Activated CD8-positive, alpha-beta memory T cell treated with anti-CD3 and anti-CD28 coated beads, Interleukin-2, amount 10 ng/mL, durations not matched to agents 7 days and 5 days (primary cell): ENCODE results near the gene NTRK3. TPM values are rescaled to one million over a fixed set of nuclear protein-coding genes. Genes with fewer than 3 reads are reported as not detected.

Source experiments
- ATAC-seq: fragments of 150-1000 bp; cut with Tn5 transposase; one replicate; pipeline ENCODE4 v1.10.0; 2021; ENCODE audit warnings: moderate library complexity
- CTCF ChIA-PET: fragments of 350-600 bp; sonication (Branson Sonifier 250); formaldehyde crosslinking; loops from one replicate; lab custom pipeline; 2021; ENCODE audit warnings: antibody characterized with exemption; lab: Charles Lee
- DNase-seq: peaks from one replicate; pipeline ENCODE4 v3.0.0-alpha.2; 2020
- H3K27ac Mint-ChIP-seq: one replicate; pipeline ENCODE4 v1.8.0; 2021; ENCODE audit warnings: mild to moderate bottlenecking, mixed read lengths
- H3K27me3 Mint-ChIP-seq: one replicate; pipeline ENCODE4 v1.8.0; 2021; ENCODE audit warnings: mixed read lengths
- H3K36me3 Mint-ChIP-seq: one replicate; pipeline ENCODE4 v1.8.0; 2021; ENCODE audit warnings: mild to moderate bottlenecking, mixed read lengths
- H3K4me1 Mint-ChIP-seq: one replicate; pipeline ENCODE4 v1.8.0; 2021; ENCODE audit warnings: mixed read lengths
- H3K4me3 Mint-ChIP-seq: one replicate; pipeline ENCODE4 v1.8.0; 2021; ENCODE audit warnings: mild to moderate bottlenecking, moderate library complexity, mixed read lengths
- H3K9me3 Mint-ChIP-seq: one replicate; pipeline ENCODE4 v1.8.0; 2022; ENCODE audit warnings: low read depth, mixed read lengths
- total RNA-seq, 2 experiments: library from RNA; stranded (reverse); gene quantifications; one replicate each; pipeline ENCODE4 v1.2.3, GENCODE V29; 2021

The NTRK3 gene
- total RNA-seq, 2 experiments from 2014 or later = not detected

DNA sequence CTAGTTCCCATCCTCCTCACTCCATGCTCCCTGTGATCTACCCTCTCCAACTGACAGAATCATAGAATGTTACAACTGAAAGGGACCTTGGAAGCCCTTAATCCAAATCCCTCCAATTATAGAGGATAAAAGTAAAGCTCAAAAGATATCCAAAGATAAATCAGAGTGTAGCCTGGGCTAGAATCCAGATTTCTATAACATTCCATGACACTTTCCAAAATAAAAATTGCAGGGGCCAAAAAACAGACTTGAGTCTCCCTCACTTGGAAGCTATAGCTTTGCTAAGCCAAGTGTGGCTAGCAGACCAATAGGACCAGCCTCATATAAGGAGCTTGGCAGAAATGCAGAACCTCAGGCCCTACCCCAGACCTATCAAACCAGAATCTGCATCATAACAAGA, 148.1 kb downstream of the NTRK3 start:
- DNase-seq (no peak), ATAC-seq (no peak)
- no peaks in the 10 kb centered on the region for H3K9me3 Mint-ChIP-seq
- no peaks in the 10 kb centered on the region for H3K27me3 Mint-ChIP-seq
- no peaks in the 10 kb centered on the region for H3K36me3 Mint-ChIP-seq
- no peak overlapping the region for H3K27ac Mint-ChIP-seq
- no peak overlapping the region for H3K4me3 Mint-ChIP-seq
- CTCF ChIA-PET = no interaction called here
- H3K4me1 Mint-ChIP-seq = no peaks in the 10 kb centered on the region

GRCh38 chr15:88106074-88106473, 150.5 kb downstream of the NTRK3 start:
- H3K4me3 Mint-ChIP-seq = no peak overlapping the region
- no peak overlapping the region for H3K27ac Mint-ChIP-seq
- H3K36me3 Mint-ChIP-seq = no peaks in the 10 kb centered on the region
- DNase-seq (no peak), ATAC-seq (no peak)
- CTCF ChIA-PET = no interaction called here
- H3K27me3 Mint-ChIP-seq = no peaks in the 10 kb centered on the region
- no peaks in the 10 kb centered on the region for H3K4me1 Mint-ChIP-seq
- H3K9me3 Mint-ChIP-seq = no peaks in the 10 kb centered on the region

- CTCF ChIA-PET = no interaction called here
- no peaks in the 10 kb centered on the region for H3K27me3 Mint-ChIP-seq
Measured at GRCh38 chr15:88104357-88104756, 152.2 kb downstream of the NTRK3 start.

DNA sequence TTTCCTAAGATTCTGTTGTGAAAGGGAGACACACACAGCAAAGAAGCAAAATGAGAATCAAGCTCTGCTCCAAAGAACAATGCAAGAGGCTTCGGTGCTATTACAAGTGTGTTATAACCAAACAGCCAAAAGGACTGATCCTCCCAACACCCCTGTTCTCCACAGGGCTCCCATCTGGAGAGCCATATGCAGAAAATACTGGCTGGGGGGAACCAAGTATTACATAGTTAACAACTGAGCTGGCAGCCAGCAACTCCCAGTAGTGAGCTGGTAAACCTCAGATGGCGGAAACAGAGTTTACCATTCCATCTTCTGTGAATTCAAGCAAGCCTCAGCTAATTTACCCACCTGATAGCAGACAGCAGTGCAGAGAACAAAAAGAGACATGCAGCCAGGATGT, 156.4 kb downstream of the NTRK3 start:
- Mint-ChIP-seq H3K4me3 (no peak overlapping the region), H3K9me3 (no peaks in the 10 kb centered on the region), H3K27ac (no peak overlapping the region), H3K27me3 (no peaks in the 10 kb centered on the region), H3K36me3 (no peaks in the 10 kb centered on the region), H3K4me1 (no peaks in the 10 kb centered on the region)
- ATAC-seq (no peak), DNase-seq (no peak)
- CTCF ChIA-PET = no interaction called here

More at GRCh38 chr15:88104357-88104756, 152.2 kb downstream of the NTRK3 start:
- no peak overlapping the region for H3K27ac Mint-ChIP-seq
- H3K9me3 Mint-ChIP-seq = no peaks in the 10 kb centered on the region
- H3K36me3 Mint-ChIP-seq = no peaks in the 10 kb centered on the region
- ATAC-seq = no peak
- no peak for DNase-seq
- no peak overlapping the region for H3K4me3 Mint-ChIP-seq
- no peaks in the 10 kb centered on the region for H3K4me1 Mint-ChIP-seq

DNA sequence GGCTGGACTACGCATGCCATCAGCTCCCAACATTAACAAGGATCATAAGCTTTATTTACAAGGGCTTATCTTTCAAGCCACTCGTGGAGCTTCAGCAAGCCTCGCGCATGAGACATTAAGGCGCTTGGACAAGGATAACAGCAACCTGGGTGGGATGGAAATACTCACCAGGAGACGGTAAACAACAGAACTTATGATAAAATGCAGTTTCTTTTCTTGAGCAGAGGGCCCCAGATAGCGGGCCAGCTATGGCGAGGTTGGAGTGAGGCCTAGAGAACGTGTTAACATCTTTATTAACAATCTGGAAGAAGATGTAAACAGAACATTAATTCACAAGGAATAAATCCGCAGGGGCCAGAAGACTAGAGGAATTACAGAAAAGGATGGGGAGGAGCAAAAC, 158.2 kb downstream of the NTRK3 start:
- Mint-ChIP-seq H3K36me3 (no peaks in the 10 kb centered on the region), H3K4me1 (no peaks in the 10 kb centered on the region), H3K27ac (no peak overlapping the region), H3K4me3 (no peak overlapping the region), H3K9me3 (no peaks in the 10 kb centered on the region), H3K27me3 (no peaks in the 10 kb centered on the region)
- CTCF ChIA-PET = no interaction called here
- DNase-seq (no peak), ATAC-seq (no peak)

- Mint-ChIP-seq H3K4me1 (no peaks in the 10 kb centered on the region), H3K9me3 (no peaks in the 10 kb centered on the region), H3K27ac (no peak overlapping the region), H3K27me3 (no peaks in the 10 kb centered on the region), H3K36me3 (no peaks in the 10 kb centered on the region), H3K4me3 (no peak overlapping the region)
- ATAC-seq (no peak), DNase-seq (no peak)
- CTCF ChIA-PET = no interaction called here
Measured at GRCh38 chr15:88091444-88092016, 165.0 kb downstream of the NTRK3 start.

DNA sequence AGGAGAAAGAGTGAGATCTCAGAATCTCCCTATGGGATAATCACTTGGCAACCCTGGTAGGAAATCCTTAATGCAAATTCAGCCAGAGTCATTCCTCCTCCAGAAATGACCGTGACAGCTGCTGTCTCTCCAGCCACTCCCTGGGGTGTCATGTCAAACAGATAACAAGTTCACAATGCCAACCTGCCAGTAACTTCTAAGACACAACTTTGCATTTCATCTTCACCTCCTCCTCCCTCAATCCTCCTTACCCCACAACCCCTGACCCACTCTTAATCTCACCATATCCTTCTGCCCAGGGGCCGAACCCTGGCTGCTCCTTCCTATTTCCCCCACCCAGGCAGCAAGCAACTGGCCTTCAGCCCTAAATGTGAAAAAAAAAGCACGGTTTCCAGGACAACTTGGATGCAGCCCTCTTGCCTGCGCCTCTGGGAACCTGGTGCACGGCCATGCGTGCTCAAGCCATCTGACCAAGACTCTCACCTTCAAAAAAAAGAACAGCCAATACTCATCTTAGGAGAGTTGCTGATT, 166.0 kb downstream of the NTRK3 start:
- Mint-ChIP-seq H3K4me3 (no peak overlapping the region), H3K27ac (no peak overlapping the region), H3K36me3 (no peaks in the 10 kb centered on the region), H3K27me3 (no peaks in the 10 kb centered on the region), H3K4me1 (no peaks in the 10 kb centered on the region), H3K9me3 (no peaks in the 10 kb centered on the region)
- no peak for DNase-seq
- CTCF ChIA-PET = no interaction called here
- no peak for ATAC-seq

DNA sequence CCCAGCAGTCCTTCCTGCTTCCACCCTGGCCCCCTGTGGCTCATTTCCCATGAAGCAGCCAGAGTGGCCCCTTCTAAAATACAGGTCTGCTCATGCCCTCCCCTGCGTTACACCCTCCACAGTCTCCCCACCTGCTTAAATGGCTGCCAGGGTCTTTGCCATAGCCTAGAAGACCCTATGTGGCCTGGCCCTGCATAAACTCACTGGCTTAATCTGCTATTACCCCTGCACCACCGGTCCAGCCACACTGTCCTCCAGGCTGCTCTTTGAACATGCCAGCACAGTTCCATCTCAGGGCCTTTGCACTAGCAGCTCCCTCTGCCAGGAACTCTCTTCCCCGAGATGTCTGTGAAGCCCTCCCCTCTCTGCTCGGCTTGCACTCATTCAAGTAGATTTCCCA, 166.8 kb downstream of the NTRK3 start:
- Mint-ChIP-seq H3K27ac (no peak overlapping the region), H3K4me3 (no peak overlapping the region), H3K9me3 (no peaks in the 10 kb centered on the region), H3K4me1 (no peaks in the 10 kb centered on the region), H3K36me3 (no peaks in the 10 kb centered on the region), H3K27me3 (no peaks in the 10 kb centered on the region)
- CTCF ChIA-PET = no interaction called here
- ATAC-seq = no peak
- no peak for DNase-seq

GRCh38 chr15:88089024-88089620, 167.4 kb downstream of the NTRK3 start:
- no peak for ATAC-seq
- no peak for DNase-seq
- CTCF ChIA-PET = no interaction called here
- H3K9me3 Mint-ChIP-seq = no peaks in the 10 kb centered on the region
- no peaks in the 10 kb centered on the region for H3K4me1 Mint-ChIP-seq
- H3K27me3 Mint-ChIP-seq = no peaks in the 10 kb centered on the region
- H3K27ac Mint-ChIP-seq = no peak overlapping the region
- no peak overlapping the region for H3K4me3 Mint-ChIP-seq
- H3K36me3 Mint-ChIP-seq = no peaks in the 10 kb centered on the region

- CTCF ChIA-PET = no interaction called here
- Mint-ChIP-seq H3K36me3 (no peaks in the 10 kb centered on the region), H3K4me3 (no peak overlapping the region), H3K27me3 (no peaks in the 10 kb centered on the region), H3K4me1 (no peaks in the 10 kb centered on the region), H3K9me3 (no peaks in the 10 kb centered on the region), H3K27ac (no peak overlapping the region)
- DNase-seq (no peak), ATAC-seq (no peak)
Measured at GRCh38 chr15:88083811-88084760, 172.5 kb downstream of the NTRK3 start.

GRCh38 chr15:88080616-88081015, 175.9 kb downstream of the NTRK3 start:
- DNase-seq (no peak), ATAC-seq (no peak)
- Mint-ChIP-seq H3K4me3 (no peak overlapping the region), H3K27ac (no peak overlapping the region), H3K27me3 (no peaks in the 10 kb centered on the region), H3K36me3 (no peaks in the 10 kb centered on the region), H3K4me1 (no peaks in the 10 kb centered on the region), H3K9me3 (no peaks in the 10 kb centered on the region)
- CTCF ChIA-PET = no interaction called here

DNA sequence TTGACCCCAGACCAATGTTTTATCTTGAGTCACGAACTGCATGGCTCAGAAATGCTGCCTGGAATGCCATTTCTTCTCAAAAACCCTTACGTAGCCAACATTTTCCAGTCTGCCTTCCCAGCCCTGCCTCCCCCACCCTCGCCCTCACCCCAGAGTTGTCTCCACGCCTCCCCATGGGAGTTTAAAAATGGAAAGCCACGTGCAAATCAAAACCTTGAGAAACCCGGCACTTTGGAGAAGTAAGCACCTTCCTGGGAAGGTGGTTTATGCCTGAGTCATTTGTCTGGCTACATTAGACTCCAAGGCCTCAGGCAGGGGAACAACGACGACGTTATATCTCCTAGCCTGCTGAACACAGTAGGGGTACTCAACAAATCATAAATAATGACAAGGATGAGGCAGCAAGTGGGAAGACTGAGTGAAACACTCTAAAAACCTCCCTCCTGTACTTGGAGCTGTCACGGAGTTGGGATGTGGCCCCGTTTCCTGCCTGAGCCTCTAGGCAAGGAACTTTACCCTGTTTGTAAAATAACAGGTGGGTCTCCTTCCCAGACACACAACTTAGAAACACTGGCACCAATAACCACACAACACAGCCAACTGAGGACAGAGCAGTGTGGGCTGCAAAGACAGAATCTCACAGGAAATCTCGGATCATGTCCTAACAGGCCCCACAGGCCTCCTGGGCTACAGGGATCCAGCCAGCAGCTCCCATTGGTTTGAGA, 179.1 kb downstream of the NTRK3 start:
- no peak for ATAC-seq
- H3K9me3 Mint-ChIP-seq = no peaks in the 10 kb centered on the region
- CTCF ChIA-PET = no interaction called here
- no peak for DNase-seq
- H3K36me3 Mint-ChIP-seq = no peaks in the 10 kb centered on the region
- H3K4me1 Mint-ChIP-seq = no peaks in the 10 kb centered on the region
- H3K4me3 Mint-ChIP-seq = no peak overlapping the region
- H3K27me3 Mint-ChIP-seq = no peaks in the 10 kb centered on the region
- H3K27ac Mint-ChIP-seq = no peak overlapping the region

GRCh38 chr15:88076328-88076727, 180.2 kb downstream of the NTRK3 start:
- Mint-ChIP-seq H3K36me3 (no peaks in the 10 kb centered on the region), H3K4me1 (no peaks in the 10 kb centered on the region), H3K27ac (no peak overlapping the region), H3K4me3 (no peak overlapping the region), H3K9me3 (no peaks in the 10 kb centered on the region), H3K27me3 (no peaks in the 10 kb centered on the region)
- DNase-seq = no peak
- CTCF ChIA-PET = no interaction called here
- ATAC-seq = no peak
